Measurements from ENCODE around the gene RAB19. TPM values are rescaled to one million over a fixed set of nuclear protein-coding genes. Genes with fewer than 3 reads are reported as not detected.

The RAB19 gene
- total and polyA plus RNA-seq, 9 of the 15 experiments (the other 6 are each of a cell fraction or from before 2014, with no cell fraction given) = not detected

GRCh38 chr7:140402178-140402835, 1.6 kb upstream of the RAB19 start (continued):
- TF ChIP-seq ASH1L (IDR thresholded peaks at IDR 0.05; ENCODE audit: borderline replicate concordance, low read depth, partially characterized antibody) = no peak
- TF ChIP-seq CEBPB (tag; IDR thresholded peaks at IDR 0.05) = peak; percentile 38; the same call in 1 of the 2 replicates
- TF ChIP-seq OTX1 (CRISPR knock-in tag; IDR thresholded peaks at IDR 0.05) = no peak
- no peak for TF ChIP-seq MXD1 (CRISPR knock-in tag; IDR thresholded peaks at IDR 0.05; ENCODE audit: borderline replicate concordance, poor library complexity, severe bottlenecking)
- TF ChIP-seq RBM25 (IDR thresholded peaks at IDR 0.05; ENCODE audit: low read depth, low read length, severe bottlenecking) = no peak
- no peak for TF ChIP-seq SRSF3 (IDR thresholded peaks at IDR 0.05; ENCODE audit: insufficient read depth, low read length)

- Histone ChIP-seq H3K4me1 (replicated peaks in 1 of 2; ENCODE audit: control insufficient read depth in 2 of 2, insufficient read depth in 2 of 2, low read length in 2 of 2) (peaks cover 12 to 16% of the 10 kb centered on the region in 2 experiments; a peak in 4 of 5 replicates), H3K9ac (ENCODE audit: insufficient read depth in 1 of 2, low read depth in 2 of 2, low read length in 2 of 2) (no peak overlapping the region; a peak in 1 of 4 replicates), H3K27me3 (ENCODE audit: control insufficient read depth in 2 of 2, insufficient read depth in 2 of 2, low read length in 2 of 2) (no peaks in the 10 kb centered on the region; a peak in 1 of 5 replicates), H4K20me1 (replicated peaks; ENCODE audit: control insufficient read depth, insufficient read depth, low read length) (no peaks in the 10 kb centered on the region), H3K4me3 (no peak overlapping the region), H3K27ac (ENCODE audit: extremely low read depth, low read depth, low read length) (0 out of 3 replicates have a peak overlapping the region, but pooled peaks have one; percentile 1), H3K79me2 (ENCODE audit: control insufficient read depth, insufficient read depth, low read length) (no peaks in the 10 kb centered on the region), H3K36me3 (ENCODE audit: control insufficient read depth, insufficient read depth, low read length) (no peaks in the 10 kb centered on the region), H2AFZ (ENCODE audit: low read depth, low read length) (peak overlapping the region; percentile 85), H3K9me1 (ENCODE audit: control insufficient read depth, insufficient read depth, low read length) (no peaks in the 10 kb centered on the region), H3K4me2 (ENCODE audit: insufficient read depth, low read length) (peak overlapping the region; percentile 47; the same call in 1 of the 2 replicates), H3K9me3 (replicated peaks; ENCODE audit: control insufficient read depth, insufficient read depth, low read depth, low read length) (no peaks in the 10 kb centered on the region)
- TF ChIP-seq DPF2 (IDR thresholded peaks at IDR 0.05) (0 out of 2 replicates have a peak, but pooled peaks have one; percentile 8), CSDE1 (IDR thresholded peaks at IDR 0.05) (0 out of 4 replicates have a peak, but pooled peaks of 1 of the 2 experiments have one; percentile 35), NCOA2 (IDR thresholded peaks at IDR 0.05; ENCODE audit: partially characterized antibody in 2 of 2) (peak in 1 of 2 experiments; percentile 28), CEBPG (CRISPR knock-in tag; IDR thresholded peaks at IDR 0.05) (no peak), CEBPG (tag; conservative IDR thresholded peaks at IDR 0.05 in 1 of 2, IDR thresholded peaks at IDR 0.05 in 1 of 2) (no peak), ETS1 (conservative IDR thresholded peaks at IDR 0.05; ENCODE audit: control insufficient read depth, low read depth, low read length) (no peak), HNRNPH1 (optimal IDR thresholded peaks at IDR 0.05; ENCODE audit: low read depth, low read length) (no peak), CBX2 (IDR thresholded peaks at IDR 0.05; ENCODE audit: insufficient read depth, low read length, poor library complexity, severe bottlenecking) (no peak), BRD4 (IDR thresholded peaks at IDR 0.05) (no peak), MCM5 (IDR thresholded peaks at IDR 0.05; ENCODE audit: low read depth) (no peak)
- ChIA-PET POLR2A (no interaction called here), CTCF (ENCODE audit: low intra/inter-chr PET ratio) (no interaction called here)
- WGBS (ENCODE audit: insufficient coverage, low coverage, missing lambda C conversion rate) = 31% methylated on average over 3 of the region's 3 CpGs
- ATAC-seq (no peak; the same call in 2 of the 3 replicates), FAIRE-seq (no peak), DNase-seq (ENCODE audit: extremely low read depth in 1 of 4, low spot score in 3 of 4) (no peak)
- no TSS peak for BruUV-seq (replicated peaks)
- in situ Hi-C loops (cut with MboI) (no loop called here), intact Hi-C loops (cut with micrococcal nuclease) (loop anchor here (5.0 kb wide), 1 partner anchor 38 kb away; no protein-coding TSS in a partner anchor)
These were observed 757 bp downstream of the RAB19 start for GRCh38 chr7:140404565-140405065.
